IPS-NIHi7 (cell line): ENCODE measurements around the gene SHB.
"Not testable (repeated sequence)": the region's sequence is repeated elsewhere in the genome, so short reads cannot be mapped to it uniquely, and the experiment has no call there.

Experiments
- DNase-seq: peaks from one replicate; pipeline ENCODE4 v3.0.0; 2012; ENCODE audit warnings: mixed read lengths; ENCODE audit errors: extremely low spot score

Gene SHB

DNA sequence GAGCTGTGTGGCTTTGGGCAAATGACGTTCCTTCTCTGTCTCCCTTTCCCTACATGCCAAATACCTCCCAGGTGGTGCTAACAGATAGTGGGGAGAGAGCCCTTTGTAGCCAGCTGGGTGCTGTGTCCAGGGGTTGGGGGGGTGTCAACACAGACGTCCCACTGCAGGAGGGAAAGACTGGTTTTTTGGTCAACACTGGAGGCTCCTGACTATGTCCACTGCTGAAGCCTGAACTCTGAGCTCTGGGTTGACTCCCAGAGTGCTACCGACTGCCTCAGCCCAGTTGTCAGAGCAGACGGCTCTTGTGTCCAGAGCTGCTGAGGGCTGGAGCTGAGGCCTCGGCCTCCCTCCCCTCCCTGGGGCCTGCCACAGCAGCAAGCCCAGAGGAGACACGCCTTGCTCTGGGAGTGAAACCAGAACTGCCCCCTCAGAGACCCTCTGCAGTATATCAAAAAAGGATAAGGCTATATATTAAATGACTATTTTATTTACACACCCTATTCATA lies 150.3 kb downstream of the SHB start:
- no peak for DNase-seq

DNA sequence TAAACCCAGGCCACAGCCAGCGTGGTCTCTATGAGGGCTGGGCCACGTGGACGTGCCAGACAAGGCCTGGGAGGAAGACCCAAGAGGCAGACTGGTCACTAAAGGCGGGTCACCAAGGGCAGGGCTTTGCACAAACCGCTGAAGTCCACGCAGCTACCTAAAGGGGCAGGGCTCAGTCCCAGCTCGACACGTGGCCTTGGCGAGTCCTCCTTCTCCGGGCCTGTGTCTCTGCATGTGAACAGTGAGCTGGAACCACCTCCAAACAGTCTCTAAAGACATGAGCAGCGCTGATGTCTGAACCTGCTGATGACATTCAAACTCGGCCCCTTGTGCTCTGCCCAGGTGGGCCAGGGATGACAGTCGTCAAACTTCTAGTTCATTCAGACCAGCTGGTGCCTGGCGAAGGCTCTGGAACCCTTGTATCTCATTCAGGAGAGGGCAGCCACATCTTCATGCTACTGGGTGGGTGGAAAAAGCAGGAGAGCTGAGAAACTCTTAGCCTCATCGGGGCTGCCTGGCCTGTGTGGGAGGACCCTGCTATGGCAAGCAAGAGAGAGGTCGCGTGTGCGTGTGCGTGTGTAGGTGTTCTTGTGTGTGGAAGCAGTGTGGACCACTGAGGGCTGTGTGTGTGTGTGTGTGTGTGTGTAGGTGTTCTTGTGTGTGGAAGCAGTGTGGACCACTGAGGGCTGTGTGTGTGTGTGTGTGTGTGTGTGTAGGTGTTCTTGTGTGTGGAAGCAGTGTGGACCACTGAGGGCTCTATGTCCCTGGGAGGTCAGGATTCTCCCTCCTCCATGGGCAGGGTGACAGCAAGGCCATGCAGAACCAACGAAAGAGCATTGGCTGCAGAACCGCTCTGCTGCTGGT lies 151.0 kb downstream of the SHB start:
- DNase-seq, result no peak

DNA sequence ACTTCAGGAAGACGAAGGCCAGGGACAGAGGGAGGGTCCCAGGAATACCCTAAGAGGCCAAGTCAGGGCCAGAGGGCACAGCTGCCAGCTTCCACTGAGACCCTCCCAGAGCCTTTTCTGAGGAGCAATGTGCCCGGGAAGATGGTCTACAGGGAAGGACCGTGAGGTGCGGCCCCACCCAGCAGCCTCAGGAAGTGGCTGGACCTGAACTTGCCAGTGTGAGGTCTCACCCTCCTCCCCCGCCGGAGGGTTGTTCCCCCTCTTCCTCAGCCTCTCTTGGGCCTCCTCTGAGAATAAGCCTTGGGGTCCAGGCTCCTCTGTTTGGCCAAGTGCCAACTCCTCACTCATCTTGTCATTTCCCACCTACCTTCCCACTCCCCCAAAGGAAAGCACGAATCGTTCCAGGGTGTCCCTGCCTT lies 151.7 kb downstream of the SHB start:
- no peak for DNase-seq

DNA sequence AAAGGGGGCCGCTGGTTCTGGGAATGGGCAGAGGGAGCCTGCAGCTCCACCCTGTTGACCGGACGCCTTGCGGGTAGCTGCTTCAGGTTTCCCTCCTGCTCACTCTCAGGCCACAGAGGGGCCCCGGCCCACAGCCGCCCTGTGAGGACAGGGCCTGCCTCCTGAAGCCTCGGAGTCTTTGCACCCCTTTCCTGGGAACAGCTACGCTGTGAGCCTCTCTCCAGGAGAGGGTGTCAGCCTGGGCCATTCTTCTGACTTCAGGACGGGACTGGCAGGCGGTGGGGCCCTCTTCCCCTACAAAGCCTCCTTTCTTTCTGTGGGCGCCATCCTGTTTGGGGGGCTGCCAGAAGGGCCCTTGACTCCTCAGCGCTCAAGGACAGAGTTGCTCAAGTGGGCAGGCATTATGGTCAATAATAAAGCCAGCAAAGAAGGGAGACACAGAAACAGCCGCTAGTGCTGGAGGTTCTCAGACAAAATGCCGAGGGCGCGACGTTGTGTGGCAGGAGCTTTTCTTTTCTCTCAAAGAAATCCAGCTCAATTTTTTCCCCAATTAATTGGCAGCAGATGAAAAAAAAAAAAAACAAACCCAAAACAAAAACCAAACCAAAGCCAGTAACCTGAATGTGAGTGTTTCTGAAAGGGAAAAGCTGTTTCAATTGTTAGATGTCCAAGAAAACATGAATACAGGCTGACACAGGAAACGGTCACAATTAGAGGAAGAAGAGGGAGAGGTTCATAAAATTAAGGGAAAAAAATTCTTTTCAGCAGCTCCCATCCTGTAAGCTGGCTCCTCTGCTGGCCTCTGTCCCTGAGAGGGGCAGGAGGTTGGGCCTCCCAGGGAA lies 152.3 kb downstream of the SHB start:
- no peak for DNase-seq

DNA sequence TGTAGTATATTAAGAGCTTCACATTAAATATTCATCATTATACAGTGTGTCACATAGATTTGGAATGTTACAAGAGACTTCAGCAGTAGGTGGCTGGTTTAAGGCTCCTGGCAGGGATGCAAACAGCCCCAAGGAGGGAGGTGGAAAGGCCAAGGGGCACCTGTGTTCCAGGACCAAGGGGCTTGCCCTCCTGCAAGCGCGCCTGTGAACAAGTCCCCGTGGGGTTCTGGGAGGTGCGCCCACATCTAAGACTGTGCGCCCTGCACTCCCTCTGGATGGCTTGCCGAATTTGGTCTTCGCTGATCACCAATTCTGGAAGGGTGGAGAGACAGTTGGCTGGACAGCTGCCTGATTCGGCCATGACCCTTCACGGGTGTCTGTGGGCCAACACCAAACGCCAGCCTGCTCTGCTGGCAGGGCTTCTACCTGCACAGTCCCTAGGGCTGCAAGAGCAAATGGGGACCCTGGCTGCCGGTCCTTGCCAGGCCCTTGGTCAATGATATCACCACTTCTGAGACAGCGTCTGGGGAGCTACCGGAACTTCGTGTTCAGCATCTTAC lies 153.0 kb downstream of the SHB start:
- DNase-seq, result no peak

DNA sequence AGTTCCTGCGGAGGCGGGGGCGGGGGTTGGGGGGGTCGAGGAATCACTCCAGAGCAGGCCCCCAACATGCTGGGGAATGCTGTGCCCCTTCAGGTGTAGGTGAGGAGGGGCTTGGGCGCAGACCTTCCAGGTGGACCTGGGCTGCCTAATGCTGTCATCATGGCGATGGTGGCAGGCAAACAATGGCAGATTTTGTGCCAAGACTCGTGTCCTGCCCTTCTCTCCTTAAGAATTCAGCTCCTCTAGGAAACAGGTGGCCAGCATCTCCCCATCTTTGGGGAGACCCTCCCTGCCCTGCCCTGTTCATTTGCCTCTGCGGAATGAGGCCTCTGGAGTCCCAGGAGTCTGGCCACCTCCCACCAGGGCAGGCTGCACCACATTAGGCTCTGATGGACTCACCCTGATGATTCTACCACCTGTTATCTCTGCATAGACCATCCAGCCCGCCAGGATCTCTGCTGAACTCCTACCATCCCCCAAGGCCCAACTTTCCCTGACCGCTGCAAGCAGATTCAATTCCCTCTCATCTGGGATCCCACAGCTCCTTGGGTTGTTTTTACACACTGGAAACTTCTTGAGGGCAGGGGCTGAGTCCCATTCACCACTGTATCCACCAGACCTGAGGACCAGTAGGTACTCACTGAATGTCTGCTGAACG lies 154.2 kb downstream of the SHB start:
- DNase-seq, result no peak

DNA sequence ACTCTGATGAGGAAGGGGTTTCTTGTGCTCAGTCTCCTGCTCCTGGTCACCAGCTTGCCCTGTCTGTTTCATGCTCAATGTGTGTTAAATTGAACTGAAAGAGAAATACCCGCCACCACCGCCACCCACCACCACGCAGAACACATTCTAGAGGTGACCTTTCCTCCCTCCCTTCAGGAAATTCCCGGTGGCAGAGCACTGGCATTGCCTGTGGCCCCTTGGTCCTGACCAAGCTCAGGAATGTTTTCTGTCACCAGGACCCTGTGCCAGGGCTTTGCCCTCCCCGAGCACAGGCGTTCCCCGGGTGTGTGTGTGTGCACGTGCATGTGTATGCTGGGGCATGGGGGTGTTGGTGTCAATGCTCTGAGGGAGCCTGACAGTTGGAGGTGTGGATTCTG lies 154.9 kb downstream of the SHB start:
- DNase-seq, result no peak

DNA sequence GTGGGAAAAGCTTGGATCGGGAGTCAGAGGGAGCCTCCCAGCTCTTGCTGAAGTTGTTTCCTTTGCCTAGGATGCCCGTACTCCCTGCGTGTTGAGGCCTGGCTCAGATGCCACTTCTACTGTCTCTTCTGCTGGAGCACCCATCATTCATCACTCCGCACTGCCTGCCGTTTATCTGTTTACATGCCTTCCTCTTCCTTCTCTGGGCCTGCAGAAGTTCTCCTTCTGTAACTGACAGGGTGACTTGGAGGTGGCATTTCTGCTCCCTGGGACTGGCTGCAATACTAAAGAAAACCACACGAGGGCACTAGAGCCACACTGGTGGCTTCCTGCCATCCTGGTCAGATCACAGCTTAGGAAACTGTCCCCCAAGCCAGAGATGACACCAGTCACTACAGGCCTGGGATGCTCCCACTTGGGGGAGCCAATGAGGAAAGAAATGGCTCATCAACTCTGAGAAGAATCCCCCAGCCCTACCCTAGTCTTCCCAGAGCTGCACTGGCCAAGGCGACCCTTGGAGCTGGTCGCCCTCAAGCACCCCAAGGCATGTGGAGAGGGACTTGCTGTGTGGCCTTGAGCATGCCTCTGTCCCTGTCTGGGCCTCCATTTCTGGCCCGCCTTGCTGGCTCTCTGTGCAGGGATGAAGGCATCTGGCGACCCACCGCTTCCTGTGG lies 155.4 kb downstream of the SHB start:
- DNase-seq, result peak; percentile 91

DNA sequence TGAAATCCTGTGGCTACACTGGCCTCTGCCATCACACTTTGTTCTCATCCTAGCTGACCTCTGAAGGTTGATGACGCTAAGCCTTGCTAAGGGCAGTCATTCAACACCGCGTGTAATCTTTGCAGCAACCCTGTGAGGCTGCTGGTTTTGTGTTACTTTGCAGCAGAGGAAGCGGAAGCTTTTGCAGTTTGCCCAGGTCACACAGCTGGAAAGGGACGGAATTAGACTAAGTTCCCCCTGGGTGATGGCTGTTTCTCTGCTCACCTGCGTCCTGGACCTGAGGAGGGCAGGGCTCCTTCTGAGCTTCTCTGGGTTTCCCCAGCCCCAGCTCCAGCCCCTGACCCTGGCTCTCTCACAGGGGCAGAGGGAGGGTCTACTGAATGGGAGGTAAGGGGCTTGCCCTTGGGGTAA lies 157.8 kb downstream of the SHB start:
- peak; percentile 3 for DNase-seq

DNA sequence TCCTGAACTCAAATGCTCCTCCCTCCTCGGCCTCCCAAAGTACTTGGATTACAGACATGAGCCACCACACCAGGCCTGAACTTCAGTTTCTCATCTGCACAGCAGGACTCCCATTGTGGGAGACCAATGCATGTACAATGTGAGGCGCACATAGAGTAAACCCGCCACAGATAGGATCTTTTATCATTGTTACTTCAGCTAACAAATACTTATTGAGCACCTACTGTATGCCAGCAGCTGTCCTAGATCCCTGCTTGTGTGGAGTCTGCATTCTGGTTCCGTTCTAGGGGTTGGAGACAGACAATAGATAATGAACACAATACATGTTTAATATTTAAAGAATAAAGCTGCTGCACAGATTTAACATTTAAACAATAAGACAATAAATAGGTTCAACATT lies 158.8 kb downstream of the SHB start:
- DNase-seq, result no peak

DNA sequence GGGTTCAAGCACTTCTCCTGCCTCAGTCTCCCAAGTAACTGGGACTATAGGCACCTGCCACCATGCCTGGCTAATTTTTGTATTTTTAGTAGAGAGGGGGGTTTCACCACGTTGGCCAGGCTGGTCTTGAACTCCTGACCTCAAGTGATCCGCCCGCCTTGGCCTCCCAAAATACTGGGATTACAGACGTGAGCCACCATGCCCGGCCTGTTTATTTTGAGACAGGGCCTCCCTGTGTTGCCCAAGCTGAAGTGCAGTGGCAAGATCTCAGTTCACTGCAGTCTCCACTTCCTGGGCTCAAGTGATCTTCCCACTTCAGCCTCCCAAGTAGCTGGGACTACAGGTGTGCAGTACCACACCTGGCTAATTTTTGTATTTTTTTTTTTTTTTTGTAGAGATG lies 159.2 kb downstream of the SHB start:
- not testable (repeated sequence) for DNase-seq

DNA sequence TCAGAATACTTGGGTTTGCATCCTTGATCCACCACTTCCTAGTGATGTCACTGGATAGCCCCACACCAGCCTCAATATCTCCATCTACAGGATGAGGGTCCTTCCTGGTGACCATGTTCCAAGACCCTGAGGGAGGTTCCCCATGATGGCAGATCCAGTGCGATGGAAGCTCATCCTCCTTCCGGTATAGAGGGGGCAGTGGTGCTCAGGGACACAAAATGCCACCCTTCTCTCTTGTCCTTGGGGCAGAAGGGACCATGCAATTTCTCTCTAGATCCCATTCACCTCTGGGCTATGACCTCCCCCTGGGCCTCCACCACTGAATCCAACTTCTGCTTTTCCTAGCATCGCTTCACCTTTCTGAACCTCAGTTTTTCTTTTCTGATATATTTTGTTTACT lies 159.7 kb downstream of the SHB start:
- no peak for DNase-seq

DNA sequence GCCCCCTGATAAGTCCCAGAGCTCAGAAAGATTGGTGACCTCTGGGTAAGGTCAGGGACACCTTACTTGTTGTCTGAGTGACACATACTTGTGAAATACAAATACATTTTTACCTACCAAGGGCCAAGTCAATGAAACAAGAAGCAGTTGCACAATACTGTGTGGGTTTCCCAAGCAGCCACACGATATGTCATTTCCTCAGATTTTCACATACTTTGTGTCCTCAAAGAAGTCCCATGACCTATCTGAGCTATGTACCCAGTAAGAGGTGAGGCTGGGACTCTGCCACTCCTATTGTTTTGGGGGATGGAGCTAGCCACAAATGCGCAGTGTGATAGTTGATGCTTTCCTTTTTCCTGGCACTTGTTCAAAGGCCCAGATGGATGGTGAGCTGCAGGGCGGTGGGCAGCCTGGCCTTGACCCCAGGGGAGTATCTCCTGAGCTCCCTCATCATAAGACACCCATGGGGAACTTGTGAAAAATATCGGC lies 160.3 kb downstream of the SHB start:
- no peak for DNase-seq

DNA sequence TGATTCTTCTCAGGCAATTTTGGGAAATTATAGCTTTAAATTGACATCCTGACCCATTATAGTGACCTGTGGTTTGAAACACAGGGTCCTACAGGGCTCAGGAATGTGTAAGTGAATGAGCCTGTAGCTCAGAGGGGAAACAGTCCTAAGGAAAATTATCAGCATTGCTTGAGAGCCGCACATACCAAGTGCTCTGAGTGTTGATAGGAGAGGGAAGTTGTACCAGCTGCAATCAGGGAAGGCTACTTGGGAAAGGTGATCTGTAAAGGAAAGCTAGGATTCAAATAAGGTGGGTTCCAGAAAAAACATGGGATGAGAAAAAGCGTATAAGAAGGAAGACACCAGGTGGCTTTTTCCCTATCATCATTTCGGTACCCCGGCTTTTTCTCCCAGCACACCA lies 160.7 kb downstream of the SHB start:
- DNase-seq, result no peak

DNA sequence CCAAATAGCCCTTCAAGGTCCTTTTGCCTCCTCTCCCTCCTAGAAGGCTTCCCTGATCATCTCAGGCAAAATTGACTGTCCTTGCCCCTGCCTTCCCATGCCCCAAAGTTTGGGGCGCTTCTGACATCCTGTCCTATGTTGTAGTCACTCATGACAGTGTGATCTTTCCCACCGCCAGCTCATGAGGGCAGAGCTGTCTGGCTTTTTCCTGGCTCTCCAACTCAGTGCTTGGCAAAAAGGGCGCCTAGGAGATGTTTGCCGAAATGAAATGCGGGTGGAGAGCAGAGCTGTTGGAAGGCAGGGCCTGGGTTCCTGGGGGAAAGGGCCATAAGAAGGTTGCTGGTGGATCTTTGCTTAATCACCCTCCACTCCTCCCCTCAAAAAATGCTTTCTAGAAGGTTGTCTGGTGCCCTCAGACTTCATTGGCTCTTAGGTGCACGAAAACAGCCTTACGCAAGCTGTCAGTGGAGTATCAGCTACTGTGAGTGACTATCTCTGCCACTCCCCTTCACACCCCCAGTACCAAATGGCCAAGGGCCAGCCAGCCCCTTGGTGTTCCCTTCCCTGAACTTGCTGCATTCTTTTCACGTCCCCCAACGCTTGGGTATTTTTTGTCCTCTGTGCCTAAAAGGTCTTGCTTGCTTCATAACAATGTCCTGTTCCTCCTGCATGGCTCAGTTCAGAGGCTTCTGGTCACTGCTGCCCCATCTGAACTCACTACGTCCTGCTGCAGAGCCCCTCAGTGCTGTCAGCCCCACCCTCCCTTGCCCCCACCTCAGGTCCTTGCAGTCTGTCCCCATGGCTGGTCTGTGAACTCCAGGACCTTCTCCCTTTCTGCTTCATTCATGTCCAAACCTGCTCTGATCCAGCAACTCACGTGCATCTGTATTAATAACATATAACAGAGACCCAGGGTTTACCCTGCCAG lies 162.5 kb downstream of the SHB start:
- DNase-seq, result no peak

DNA sequence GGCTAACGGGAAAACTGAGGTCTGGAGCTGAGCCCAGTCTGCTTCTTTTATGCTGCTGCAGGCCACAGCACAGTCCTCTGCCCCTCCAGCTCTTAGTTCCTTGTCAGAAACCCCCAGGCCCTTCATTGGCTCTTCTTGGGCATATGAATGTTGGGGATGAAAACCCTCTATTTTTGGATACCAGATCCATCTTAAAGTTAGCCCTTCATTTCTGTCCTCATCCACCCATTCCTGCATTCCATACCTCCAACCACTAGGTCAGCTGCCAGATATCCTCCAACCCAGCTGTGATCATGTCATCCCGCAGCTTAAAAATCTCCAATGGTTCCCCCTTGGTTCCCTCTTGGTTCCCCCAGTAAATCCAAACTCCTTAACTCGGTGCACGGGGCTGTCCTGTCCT lies 163.3 kb downstream of the SHB start:
- no peak for DNase-seq

DNA sequence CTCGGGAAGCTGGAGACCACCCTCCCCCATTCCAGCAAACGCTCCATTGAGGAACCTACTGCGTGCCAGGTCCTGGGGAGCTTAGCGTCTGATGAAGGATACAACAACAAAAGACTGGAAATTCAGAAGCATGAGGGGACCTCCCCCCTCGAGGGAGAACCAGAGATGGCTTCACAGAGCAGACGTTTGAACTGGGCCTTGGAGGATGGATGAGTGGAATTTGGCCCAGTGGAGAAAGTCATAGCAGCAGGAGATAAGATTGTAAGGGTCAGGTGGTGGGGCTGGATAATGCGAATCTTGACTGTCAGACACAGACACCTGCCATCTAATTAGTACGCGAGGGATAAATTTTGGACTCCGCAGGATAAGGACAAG lies 163.9 kb downstream of the SHB start:
- no peak for DNase-seq

DNA sequence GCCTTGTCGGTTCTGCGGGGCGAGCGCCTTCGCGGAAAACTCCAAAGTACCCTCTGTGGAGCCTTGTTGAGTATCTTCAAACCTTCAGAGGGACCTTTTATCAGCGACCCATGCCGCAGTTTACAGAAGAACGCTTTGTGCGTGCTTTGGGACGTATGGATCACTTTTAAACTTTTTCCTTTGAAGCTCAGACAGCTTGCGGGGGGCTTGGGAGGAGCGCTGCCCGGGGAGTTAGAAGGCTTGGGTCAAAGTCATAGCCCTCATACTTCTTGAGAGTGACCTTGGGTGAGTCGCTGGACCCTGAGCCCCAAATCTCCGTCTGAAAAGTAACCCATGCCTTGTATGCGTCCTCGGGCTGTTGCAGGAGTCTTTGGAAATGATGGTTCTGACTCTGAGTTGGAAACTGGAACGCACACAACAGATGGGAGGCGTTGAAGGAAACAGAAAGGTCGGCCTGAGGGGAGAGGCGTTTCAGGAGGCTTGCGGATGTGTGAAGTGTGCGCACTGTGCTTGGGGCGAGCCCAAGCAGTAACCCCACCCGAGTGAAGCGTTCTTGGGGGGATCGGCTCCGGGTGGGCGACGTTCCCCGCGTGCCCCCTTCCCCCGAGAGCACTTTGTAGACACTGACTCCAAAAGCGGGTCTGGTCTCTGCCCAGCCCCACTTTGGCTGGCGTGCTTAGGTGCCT lies 164.4 kb downstream of the SHB start:
- DNase-seq, result no peak

DNA sequence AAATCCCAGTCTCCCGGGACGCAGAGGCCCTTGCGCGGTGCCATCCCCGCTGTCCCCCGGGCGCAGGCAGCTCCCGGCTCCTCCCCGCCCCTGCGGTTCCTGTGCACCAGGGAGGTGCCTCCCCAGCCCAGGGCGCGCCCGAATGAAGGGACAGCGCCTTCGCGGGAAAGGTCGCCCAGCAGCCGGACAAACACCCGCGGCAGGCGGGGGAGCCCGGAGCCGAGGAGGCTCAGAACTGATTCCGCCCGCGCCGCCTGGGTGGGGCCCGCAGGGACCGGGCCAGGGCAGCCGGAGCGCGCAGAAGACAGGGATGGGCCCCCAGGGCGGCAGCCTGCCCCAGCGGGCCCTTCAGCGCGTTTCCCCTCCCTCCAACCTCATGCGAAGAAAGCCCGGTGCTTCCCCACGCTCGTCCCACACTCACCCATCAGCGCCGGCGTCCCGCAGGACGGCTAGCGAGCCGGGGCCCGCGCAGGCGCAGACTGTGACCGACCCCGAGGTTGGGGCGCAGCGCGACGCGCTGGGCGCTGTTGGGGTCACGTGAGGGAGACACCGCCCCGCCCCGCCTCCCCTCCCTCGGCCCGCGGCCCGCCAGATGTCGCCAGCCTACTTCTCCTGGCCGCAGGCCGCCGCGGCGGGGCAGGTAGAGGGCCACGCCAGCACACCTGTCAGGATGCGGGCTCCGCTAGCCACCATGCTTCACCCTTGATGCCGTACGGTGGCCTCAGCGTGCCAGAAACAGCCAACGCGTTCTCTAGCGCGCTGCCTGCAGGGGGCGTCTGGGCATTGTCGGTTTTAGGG lies 165.2 kb downstream of the SHB start, which contains the start of gene SLC25A51:
Gene SLC25A51, minus strand, starts transcription at position 481 of the 798 bp plus-strand sequence. CDS start 15,577 bp downstream, outside the sequence.
- DNase-seq, result peak; percentile 92
